K562 (cell line): ENCODE data around the gene VKORC1. TPM values are rescaled to one million over a fixed set of nuclear protein-coding genes. Genes with fewer than 3 reads are reported as not detected.

Source experiments
- BHLHE40 ChIP-seq: IDR thresholded peaks from 2 replicates; pipeline ENCODE4 v1.6.1; 2011; ENCODE audit warnings: low read length, improper control_type of control experiment
- CBFB ChIP-seq: sonication (generic); formaldehyde crosslinking; IDR thresholded peaks from 2 replicates; pipeline ENCODE4 v1.4.0; 2020; ENCODE audit warnings: mild to moderate bottlenecking, missing genetic modification reagents
- CXXC5 ChIP-seq: fragments of 250-450 bp; sonication (Bioruptor Pico); IDR thresholded peaks from 2 replicates; pipeline ENCODE4 v1.8.0; 2022; ENCODE audit warnings: inconsistent platforms, mild to moderate bottlenecking, moderate library complexity
- GABPA ChIP-seq: fragments of 200-800 bp; sonication (Bioruptor generic); conservative IDR thresholded peaks from 2 replicates; pipeline ENCODE4 v1.6.1; 2016; ENCODE audit warnings: low read depth, missing genetic modification characterization, missing compliant biosample characterization
- GTF2E2 ChIP-seq: fragments of 200-800 bp; sonication (Bioruptor generic); IDR thresholded peaks from 2 replicates; pipeline ENCODE4 v1.6.1; 2016; ENCODE audit warnings: missing genetic modification characterization, missing compliant biosample characterization
- L3MBTL2 ChIP-seq: fragments of 450-650 bp; IDR thresholded peaks from 2 replicates; pipeline ENCODE4 v1.6.1; 2016; ENCODE audit warnings: mild to moderate bottlenecking, moderate library complexity
- MBD2 ChIP-seq: sonication (generic); IDR thresholded peaks from 2 replicates; pipeline ENCODE4 v1.6.1; 2016; ENCODE audit warnings: low read depth, borderline replicate concordance
- MYC ChIP-seq, 2 experiments: fragments of 250-450 bp in 1 of 2; sonication (Bioruptor Pico) in 1 of 2; IDR thresholded peaks; 2 replicates each; pipeline versions ENCODE4 v1.5.1 to v1.6.1; 2012 to 2021; ENCODE audit warnings: low read depth in 2 of 2, borderline replicate concordance in 1 of 2, improper control_type of control experiment in 1 of 2, low read length in 1 of 2, mild to moderate bottlenecking in 1 of 2, moderate library complexity in 1 of 2
- NBN ChIP-seq: fragments of 450-650 bp; IDR thresholded peaks from 2 replicates; pipeline ENCODE4 v1.6.1; 2016; ENCODE audit warnings: low read depth, mild to moderate bottlenecking
- PHF20 ChIP-seq: fragments of 450-650 bp; IDR thresholded peaks from 2 replicates; pipeline ENCODE4 v1.6.1; 2018; ENCODE audit not compliant: partially characterized antibody
- PHF8 ChIP-seq: fragments of 200-600 bp; sonication (generic); IDR thresholded peaks from 2 replicates; pipeline ENCODE4 v1.6.1; 2012; ENCODE audit warnings: mixed run types, mild to moderate bottlenecking, inconsistent platforms, low read length, moderate library complexity, borderline replicate concordance
- POU5F1 ChIP-seq: fragments of 150-350 bp; IDR thresholded peaks from 2 replicates; pipeline ENCODE4 v1.6.1; 2014; ENCODE audit warnings: borderline replicate concordance, low read length, low read depth, mild to moderate bottlenecking; ENCODE audit not compliant: partially characterized antibody
- RBM25 ChIP-seq: fragments of 200-400 bp; formaldehyde crosslinking; IDR thresholded peaks from 2 replicates; pipeline ENCODE4 v1.6.1; 2018; ENCODE audit warnings: low read length, low read depth, moderate library complexity; ENCODE audit not compliant: severe bottlenecking
- SNAPC5 ChIP-seq: fragments of 250-450 bp; sonication (Bioruptor Pico); IDR thresholded peaks from 2 replicates; pipeline ENCODE4 v1.8.0; 2021; ENCODE audit warnings: moderate library complexity, mild to moderate bottlenecking, inconsistent platforms
- SOX6 ChIP-seq: fragments of 450-650 bp; IDR thresholded peaks from 2 replicates; pipeline ENCODE4 v1.6.1; 2014; ENCODE audit warnings: mild to moderate bottlenecking
- SP2 ChIP-seq: IDR thresholded peaks from 2 replicates; pipeline ENCODE4 v1.6.1; 2011; ENCODE audit warnings: mild to moderate bottlenecking, low read depth, low read length, moderate library complexity; ENCODE audit not compliant: poor library complexity, severe bottlenecking; ENCODE audit errors: extremely low read depth
- SRF ChIP-seq, 2 experiments: fragments of 250-450, 450-650 bp in 1 of 2; sonication (Bioruptor Pico) in 1 of 2; sonication (generic) in 1 of 2; formaldehyde crosslinking; IDR thresholded peaks; 2 replicates each; pipeline versions ENCODE4 v1.5.0 to v1.5.1; 2020 to 2022; ENCODE audit warnings: mild to moderate bottlenecking in 1 of 2, missing genetic modification reagents in 1 of 2
- TCF7L2 ChIP-seq: fragments of 150-350 bp; IDR thresholded peaks from 2 replicates; pipeline ENCODE4 v1.6.1; 2016; ENCODE audit warnings: low read depth, mild to moderate bottlenecking, low read length, moderate library complexity
- TRIM28 ChIP-seq: fragments of 450-650 bp; IDR thresholded peaks from 2 replicates; pipeline ENCODE4 v1.6.1; 2017
- UBTF ChIP-seq, 2 experiments: IDR thresholded peaks; 2 replicates each; pipeline ENCODE4 v1.6.1; 2012; ENCODE audit warnings: improper control_type of control experiment in 2 of 2, low read depth in 2 of 2, low read length in 2 of 2, borderline replicate concordance in 1 of 2
- VEZF1 ChIP-seq: fragments of 200-800 bp; sonication (Bioruptor generic); IDR thresholded peaks from 2 replicates; pipeline ENCODE4 v1.6.1; 2017; ENCODE audit warnings: missing genetic modification characterization, missing compliant biosample characterization
- ZEB2 ChIP-seq: fragments of 450-650 bp; IDR thresholded peaks from 2 replicates; pipeline ENCODE4 v1.6.1; 2016
- ZNF124 ChIP-seq: sonication (generic); formaldehyde crosslinking; IDR thresholded peaks from 2 replicates; pipeline ENCODE4 v1.8.1; 2022; ENCODE audit warnings: missing genetic modification reagents
- ZNF583 ChIP-seq: fragments of 250-450 bp; sonication (Bioruptor Pico); IDR thresholded peaks from 2 replicates; pipeline ENCODE4 v1.4.0; 2020
- ZNF644 ChIP-seq: fragments of 200-800 bp; sonication (Bioruptor generic); IDR thresholded peaks from 2 replicates; pipeline ENCODE4 v1.6.1; 2016; ENCODE audit warnings: low read depth, missing genetic modification characterization, missing compliant biosample characterization
- polyA plus RNA-seq, 8 experiments: library from polyadenylated mRNA; depleted of rRNA in 4 of 8; stranded (reverse) in 5 of 8; unstranded in 3 of 8; fragments of >200 nt; fragmentation: Nextera tagmentation in 2 of 8; fragmentation: Illumina TruSeq in 1 of 8; extraction: Ambion mirVana in 2 of 8; extraction: Trizol in 1 of 8; gene quantifications; 2 replicates each; pipeline versions ENCODE4 v1.2.1 to v1.2.3, GENCODE V29; 2011 to 2014; ENCODE audit warnings: inconsistent platforms in 1 of 8, missing spikeins in 1 of 8
- total RNA-seq, 7 experiments: library from RNA; depleted of rRNA in 6 of 7; stranded (reverse); fragments of >200 nt in 6 of 7; fragmentation: Illumina TruSeq in 2 of 7; extraction: Trizol in 2 of 7; gene quantifications; 2 replicates each; pipeline versions ENCODE4 v1.2.1 to v1.2.3, GENCODE V29; 2011 to 2021; ENCODE audit warnings: low replicate concordance in 1 of 7

Gene VKORC1
- total and polyA plus RNA-seq, 9 of the 15 experiments (the other 6 are each of a cell fraction or from before 2014, with no cell fraction given) = 30.0 to 119 (median 62.1) TPM

GRCh38 chr16:31094424-31095120 is at the start of gene VKORC1 (continued):
- TF ChIP-seq UBTF (IDR thresholded peaks at IDR 0.05; ENCODE audit: borderline replicate concordance in 1 of 2, low read depth in 2 of 2, low read length in 2 of 2) = peak; percentile 45 to 82; a peak in 2 of 4 replicates
- peak; percentile 65 for TF ChIP-seq GABPA (tag)
- peak; percentile 34 for TF ChIP-seq RBM25
- no peak for TF ChIP-seq ZNF124
- TF ChIP-seq MBD2 = peak; percentile 48; the same call in 1 of the 2 replicates
- TF ChIP-seq TCF7L2 = peak; percentile 44; the same call in 1 of the 2 replicates
- TF ChIP-seq BHLHE40 = peak; percentile 88
- peak; percentile 92 for TF ChIP-seq CXXC5 (CRISPR knock-in tag)
- peak; percentile 62; the same call in 1 of the 2 replicates for TF ChIP-seq MYC (IDR thresholded peaks at IDR 0.05; ENCODE audit: low read depth, low read length)
- no peak for TF ChIP-seq MYC (CRISPR knock-in tag; IDR thresholded peaks at IDR 0.05; ENCODE audit: borderline replicate concordance, low read depth)
- peak; percentile 83 for TF ChIP-seq ZEB2
- no peak for TF ChIP-seq SNAPC5
- peak; percentile 43 for TF ChIP-seq POU5F1
- TF ChIP-seq SRF (CRISPR knock-in tag; IDR thresholded peaks at IDR 0.05) = peak in 1 of 2 experiments; percentile 65; a peak in 1 of 4 replicates
- TF ChIP-seq PHF8 = peak; percentile 71; the same call in 1 of the 2 replicates
- peak; percentile 64; the same call in 1 of the 2 replicates for TF ChIP-seq ZNF644 (tag)
- 0 out of 2 replicates have a peak, but pooled peaks have one; percentile 53 for TF ChIP-seq GTF2E2 (tag)
- peak; percentile 56; the same call in 1 of the 2 replicates for TF ChIP-seq TRIM28
- TF ChIP-seq SP2 = peak; percentile 39
- 0 out of 2 replicates have a peak, but pooled peaks have one; percentile 19 for TF ChIP-seq CBFB (CRISPR knock-in tag)
- TF ChIP-seq VEZF1 (CRISPR knock-in tag) = no peak; the same call in 1 of the 2 replicates
- no peak for TF ChIP-seq ZNF583
- no peak for TF ChIP-seq PHF20
- TF ChIP-seq NBN = peak; percentile 18; the same call in 1 of the 2 replicates
- TF ChIP-seq SOX6 = peak; percentile 69; the same call in 1 of the 2 replicates
- TF ChIP-seq L3MBTL2 = peak; percentile 86
